Measurements from ENCODE around the gene PIK3CA.
"Not testable (repeated sequence)": the region's sequence is repeated elsewhere in the genome, so short reads cannot be mapped to it uniquely, and the experiment has no call there.

The PIK3CA gene

GRCh38 chr3:179272385-179272784 is 124.2 kb downstream of the PIK3CA start:
- TF ChIP-seq CTCF (IDR thresholded peaks at IDR 0.05; ENCODE audit: extremely low read depth, insufficient read depth, missing control alignments) = peak; percentile 2
- DNase-seq (ENCODE audit: low spot score) = no peak
- in situ Hi-C loops (cut with MboI; ENCODE audit: low pct_unique_long_range_greater_than_20kb, low sequenced_read_pairs, unreplicated experiment) = no loop called here

GRCh38 chr3:179274434-179274833 is 126.3 kb downstream of the PIK3CA start:
- DNase-seq (ENCODE audit: low spot score); in situ Hi-C loops (cut with MboI; ENCODE audit: low pct_unique_long_range_greater_than_20kb, low sequenced_read_pairs, unreplicated experiment): not testable (repeated sequence)

GRCh38 chr3:179276001-179276400 is 127.8 kb downstream of the PIK3CA start:
- no peak for TF ChIP-seq CTCF (IDR thresholded peaks at IDR 0.05; ENCODE audit: extremely low read depth, insufficient read depth, missing control alignments)
- DNase-seq (ENCODE audit: low spot score) = no peak
- in situ Hi-C loops (cut with MboI; ENCODE audit: low pct_unique_long_range_greater_than_20kb, low sequenced_read_pairs, unreplicated experiment) = no loop called here

GRCh38 chr3:179276743-179277142 is 128.6 kb downstream of the PIK3CA start:
- DNase-seq (ENCODE audit: low spot score) = no peak
- TF ChIP-seq CTCF (IDR thresholded peaks at IDR 0.05; ENCODE audit: extremely low read depth, insufficient read depth, missing control alignments) = no peak
- in situ Hi-C loops (cut with MboI; ENCODE audit: low pct_unique_long_range_greater_than_20kb, low sequenced_read_pairs, unreplicated experiment) = no loop called here

- in situ Hi-C loops (cut with MboI; ENCODE audit: low pct_unique_long_range_greater_than_20kb, low sequenced_read_pairs, unreplicated experiment) = no loop called here
- DNase-seq (ENCODE audit: low spot score) = no peak
- no peak for TF ChIP-seq CTCF (IDR thresholded peaks at IDR 0.05; ENCODE audit: extremely low read depth, insufficient read depth, missing control alignments)
Measured at GRCh38 chr3:179278151-179278550, 130.0 kb downstream of the PIK3CA start.

GRCh38 chr3:179278932-179279693 is 131.0 kb downstream of the PIK3CA start:
- no peak for DNase-seq (ENCODE audit: low spot score)
- in situ Hi-C loops (cut with MboI; ENCODE audit: low pct_unique_long_range_greater_than_20kb, low sequenced_read_pairs, unreplicated experiment) = no loop called here
- TF ChIP-seq CTCF (IDR thresholded peaks at IDR 0.05; ENCODE audit: extremely low read depth, insufficient read depth, missing control alignments) = no peak

GRCh38 chr3:179279837-179280236 is 131.7 kb downstream of the PIK3CA start:
- DNase-seq (ENCODE audit: low spot score) = no peak
- in situ Hi-C loops (cut with MboI; ENCODE audit: low pct_unique_long_range_greater_than_20kb, low sequenced_read_pairs, unreplicated experiment) = no loop called here
- no peak for TF ChIP-seq CTCF (IDR thresholded peaks at IDR 0.05; ENCODE audit: extremely low read depth, insufficient read depth, missing control alignments)
